Esophagus squamous epithelium (tissue), 4 donors: ENCODE measurements around the gene ASIC2.

Experiments used
- CTCF ChIP-seq, 6 experiments: fragments of 450-650 bp in 4 of 6; fragments of 200-600 bp in 2 of 6; sonication (generic) in 2 of 6; IDR thresholded peaks; one replicate each; pipeline ENCODE4 v1.5.1; 2016 to 2019; ENCODE audit warnings: antibody characterized with exemption in 6 of 6, mild to moderate bottlenecking in 4 of 6, moderate library complexity in 4 of 6
- POLR2A ChIP-seq, 4 donors: fragments of 450-650 bp; IDR thresholded peaks; one replicate each; pipeline ENCODE4 v1.6.1; 2017; ENCODE audit warnings: antibody characterized with exemption in 4 of 4, mild to moderate bottlenecking in 4 of 4, moderate library complexity in 3 of 4

GRCh38 chr17:33233811-33234177 is 59.3 kb downstream of the ASIC2 start:
- TF ChIP-seq CTCF (IDR thresholded peaks at IDR 0.05) = no peak
- TF ChIP-seq POLR2A (IDR thresholded peaks at IDR 0.05) = no peak
